HG02610 (cell line): ENCODE results near the gene ADAM19.

Experiments
- ATAC-seq: cut with Tn5 transposase; IDR thresholded peaks from one replicate; pipeline ENCODE4 v1.9.1; 2021; ENCODE audit warnings: mild to moderate bottlenecking, moderate library complexity; ENCODE audit not compliant: unreplicated experiment

ADAM19 gene

GRCh38 chr5:157563929-157564716 lies 11.5 kb downstream of the ADAM19 start:
- no peak for ATAC-seq

DNA sequence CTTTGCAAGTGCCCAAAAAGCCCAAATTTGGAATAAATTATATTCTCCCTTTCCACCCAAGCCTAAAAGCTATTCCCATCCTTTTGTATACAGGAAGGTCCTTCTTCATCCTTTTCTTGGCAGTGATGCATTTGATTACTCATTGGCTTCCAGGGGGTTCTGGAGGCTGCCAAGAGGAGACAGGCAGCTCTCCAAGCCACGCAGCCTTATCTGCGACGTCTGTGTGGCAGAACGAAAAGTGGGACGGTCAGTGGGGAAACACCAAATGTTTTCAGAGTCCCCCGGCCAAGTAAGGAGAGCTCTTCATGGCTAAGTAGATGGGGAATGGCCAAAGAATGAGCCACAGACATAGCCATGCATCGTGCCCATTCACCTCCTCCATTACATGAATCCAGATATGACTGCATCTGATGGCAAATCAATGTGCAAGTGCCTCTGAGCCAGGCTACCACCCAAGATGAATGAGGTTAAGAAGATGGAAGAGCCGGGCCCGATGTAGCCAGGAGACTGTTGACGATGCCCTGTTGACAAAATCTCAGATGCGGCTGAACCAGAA lies 12.1 kb downstream of the ADAM19 start:
- no peak for ATAC-seq

GRCh38 chr5:157562111-157562581 lies 13.4 kb downstream of the ADAM19 start:
- ATAC-seq: no peak

DNA sequence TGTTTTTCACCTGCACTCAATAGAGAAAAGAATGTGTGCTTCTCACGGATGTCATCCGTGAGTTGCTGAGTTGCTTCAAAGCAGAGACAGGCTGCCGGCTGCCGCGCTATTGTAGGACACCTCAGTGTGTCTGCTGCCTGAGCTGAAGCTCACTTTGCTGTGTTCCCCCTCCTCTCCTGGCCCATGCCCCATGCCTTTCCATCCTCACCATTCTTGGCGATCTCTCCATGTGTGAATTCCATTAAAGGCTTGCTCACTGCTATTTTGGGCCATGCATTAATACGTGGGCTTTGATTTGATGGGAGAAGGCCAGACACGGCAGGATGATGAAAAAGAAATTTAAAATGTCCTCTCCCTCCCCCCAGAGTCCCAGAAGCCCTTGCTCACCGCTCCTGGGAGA lies 14.5 kb downstream of the ADAM19 start:
- no peak for ATAC-seq

DNA sequence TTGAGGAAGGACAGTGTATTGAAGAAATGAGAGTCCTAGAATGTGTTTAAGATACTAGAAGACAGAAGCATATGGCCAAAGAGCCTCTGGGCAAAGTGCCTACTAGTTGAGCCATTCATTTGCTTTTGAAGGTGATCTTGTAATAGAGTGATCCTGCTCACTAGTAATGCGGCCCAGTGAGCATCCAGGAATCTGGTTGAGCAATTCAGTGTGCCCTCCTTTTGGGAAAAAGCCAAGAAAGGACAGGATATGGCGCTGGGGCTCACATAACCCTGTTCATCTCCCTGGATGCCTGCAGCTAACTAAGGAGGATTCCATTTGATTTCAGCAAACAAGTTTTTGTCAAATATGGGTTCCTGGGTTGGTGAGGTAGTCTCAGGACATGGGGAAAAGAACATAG lies 16.3 kb downstream of the ADAM19 start:
- ATAC-seq: no peak

- ATAC-seq: no peak
These were observed 16.9 kb downstream of the ADAM19 start for GRCh38 chr5:157558681-157559080.

DNA sequence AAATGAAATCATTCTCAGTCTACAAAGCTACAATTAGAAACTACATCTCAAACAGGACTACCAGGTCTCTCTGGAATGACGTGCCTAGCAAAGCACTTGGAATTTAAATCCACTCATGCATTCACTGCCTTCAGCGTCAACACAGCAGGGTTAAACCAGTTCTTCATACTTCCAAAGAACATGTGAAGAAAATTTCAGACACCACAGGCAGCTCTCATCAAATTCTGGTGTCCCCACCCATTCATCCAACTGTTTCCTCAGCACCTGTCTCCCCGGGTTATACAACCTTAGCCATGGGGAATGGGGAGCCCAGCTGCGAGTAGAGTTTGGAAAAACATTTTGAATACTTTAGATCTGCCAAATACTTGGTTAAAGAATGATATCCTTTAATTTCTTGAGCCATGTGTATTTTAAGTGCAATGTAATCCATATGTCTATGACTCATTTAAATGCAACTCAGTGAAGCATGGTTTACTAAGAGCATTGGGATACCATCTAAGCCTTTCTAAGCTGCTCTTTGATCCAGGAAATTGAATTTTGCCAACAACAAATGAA lies 17.5 kb downstream of the ADAM19 start:
- no peak for ATAC-seq

GRCh38 chr5:157556615-157557418 lies 18.8 kb downstream of the ADAM19 start:
- no peak for ATAC-seq

GRCh38 chr5:157555037-157555640 lies 20.4 kb downstream of the ADAM19 start:
- ATAC-seq: no peak

DNA sequence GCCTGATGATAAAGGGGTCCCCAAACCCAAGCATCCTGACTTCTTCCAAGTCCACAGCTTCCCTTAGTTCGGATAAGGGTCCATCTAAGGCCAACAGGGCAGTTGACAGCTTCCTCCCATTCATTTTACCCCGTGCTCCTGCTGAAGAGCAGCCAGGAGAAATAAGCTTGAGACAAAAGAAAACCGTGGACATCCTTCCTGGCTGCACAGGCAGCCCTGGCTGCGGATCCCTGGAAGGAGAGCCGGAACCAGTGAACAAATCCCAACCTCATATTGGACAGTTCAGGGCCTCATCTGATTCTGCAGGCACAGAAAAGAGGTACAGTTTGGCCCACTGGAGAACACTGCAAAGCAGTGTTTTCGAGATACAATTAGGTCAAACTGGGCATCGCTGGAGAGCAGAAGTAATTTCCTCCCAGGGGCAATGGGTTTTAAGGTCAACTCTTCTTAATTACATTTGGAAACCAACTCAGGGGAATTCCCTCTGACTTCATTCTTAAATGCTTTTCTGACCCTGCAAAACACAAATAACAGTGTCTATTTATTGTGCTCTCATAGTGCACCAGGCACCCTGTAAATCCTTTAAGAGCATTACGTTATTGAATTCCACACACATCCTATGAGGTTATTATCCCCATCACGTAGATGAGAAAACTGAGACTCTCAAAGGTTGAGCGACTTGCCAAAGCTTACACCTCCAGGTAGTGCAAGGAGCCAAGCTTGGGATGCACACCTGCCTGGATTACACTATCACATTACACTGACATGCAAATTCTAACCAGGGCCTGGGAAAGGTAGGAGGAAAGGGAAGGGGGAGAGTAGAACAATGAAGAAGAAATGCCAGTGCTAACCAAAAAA lies 21.2 kb downstream of the ADAM19 start:
- no peak for ATAC-seq

GRCh38 chr5:157552650-157553049 lies 22.9 kb downstream of the ADAM19 start:
- ATAC-seq: no peak

DNA sequence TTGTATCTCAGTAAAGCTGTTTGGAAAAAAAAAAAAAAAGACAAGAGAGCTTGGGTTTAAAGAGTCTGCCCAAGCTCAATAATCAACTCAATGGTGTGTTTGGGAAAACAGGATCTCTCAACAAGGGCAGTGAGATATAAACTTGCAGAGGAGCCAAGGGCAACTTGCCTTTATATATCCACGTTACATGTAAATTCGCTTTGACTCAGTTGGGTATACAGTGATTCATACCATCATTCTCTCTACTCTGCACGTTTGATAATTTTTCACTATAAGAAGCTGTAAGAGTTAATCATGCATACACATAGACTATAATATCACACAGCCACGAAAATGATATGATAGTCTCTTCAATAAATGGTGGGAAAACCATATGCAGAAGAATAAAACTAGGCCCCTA lies 24.9 kb downstream of the ADAM19 start:
- no peak for ATAC-seq

DNA sequence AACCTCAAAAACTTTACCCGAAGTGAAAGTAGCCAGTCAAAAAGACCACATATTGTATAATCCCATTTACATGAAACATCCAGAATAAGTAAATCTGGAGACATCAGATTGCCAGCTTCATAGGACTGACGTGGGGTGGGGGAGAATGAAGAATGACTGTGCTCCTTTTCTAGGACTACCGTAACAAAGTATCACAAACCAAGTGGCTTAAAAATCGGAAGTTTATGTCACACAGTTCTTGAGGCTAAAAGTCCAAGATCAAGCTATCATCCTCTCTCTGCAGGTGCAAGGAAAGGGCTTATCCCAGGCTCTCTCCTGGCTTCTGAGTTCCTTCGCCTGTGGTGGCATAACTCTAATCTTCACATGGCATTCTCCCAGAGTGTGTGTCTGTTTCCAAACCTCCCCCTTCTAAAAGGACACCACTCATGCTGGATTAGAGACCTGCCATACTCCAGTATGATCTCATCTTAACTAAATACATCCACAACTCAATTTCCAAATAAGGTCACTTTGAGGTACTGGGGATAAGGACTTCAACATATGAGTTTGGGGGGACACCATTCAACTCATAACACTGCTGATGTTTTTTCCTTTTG lies 25.5 kb downstream of the ADAM19 start:
- no peak for ATAC-seq

DNA sequence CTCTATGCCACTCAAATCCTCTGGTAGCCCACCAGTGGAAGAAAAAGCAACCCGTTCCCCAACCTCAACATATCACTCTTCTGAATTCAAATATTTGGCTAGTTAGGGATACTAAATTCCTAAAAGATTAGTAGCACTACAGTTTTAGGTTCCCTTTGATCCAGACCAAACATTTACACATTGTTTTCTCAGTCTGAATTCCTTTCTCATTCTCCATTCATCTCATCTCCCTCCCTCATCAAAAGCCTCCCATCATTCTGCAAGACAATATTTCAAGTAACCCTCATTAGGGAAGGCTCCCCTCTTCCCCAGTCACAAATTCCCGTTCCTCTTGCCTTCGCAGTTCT lies 26.3 kb downstream of the ADAM19 start:
- ATAC-seq: no peak

DNA sequence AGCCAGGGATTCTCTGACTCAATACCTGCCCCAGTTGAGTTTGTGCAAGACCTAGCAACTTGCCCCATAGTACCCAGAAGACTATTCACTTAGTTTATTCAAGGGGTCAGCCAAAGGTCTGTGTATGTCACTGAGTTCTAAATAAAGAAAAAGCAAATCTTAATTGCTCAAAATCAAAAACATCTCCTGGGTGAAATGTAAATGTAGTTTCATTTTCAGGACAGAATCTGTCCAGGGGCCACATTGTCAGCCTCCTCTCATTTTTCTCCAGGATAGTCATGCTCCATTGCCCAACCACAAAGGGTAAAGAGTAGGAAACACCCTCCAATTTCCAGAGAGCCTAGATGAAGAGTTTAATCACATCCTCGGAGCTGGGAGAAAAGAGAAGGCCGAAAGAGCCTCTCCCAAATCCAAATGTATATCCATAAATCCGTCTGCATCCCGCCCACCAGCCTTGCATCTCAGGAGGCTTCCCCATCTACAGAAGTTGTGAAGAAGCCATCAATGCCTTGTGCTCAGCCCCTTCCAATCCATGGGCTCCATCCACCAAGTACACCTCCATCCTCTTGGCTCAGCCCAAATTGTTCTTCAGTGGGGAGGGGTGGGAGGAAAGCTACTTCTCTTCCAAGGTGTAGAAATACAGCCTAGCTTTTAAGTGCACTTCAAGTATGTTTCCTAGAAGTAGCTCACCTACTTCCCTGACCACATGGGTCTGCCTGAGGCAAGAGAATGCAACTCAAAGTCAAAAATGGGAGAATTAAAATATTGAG lies 26.9 kb downstream of the ADAM19 start:
- ATAC-seq: no peak

DNA sequence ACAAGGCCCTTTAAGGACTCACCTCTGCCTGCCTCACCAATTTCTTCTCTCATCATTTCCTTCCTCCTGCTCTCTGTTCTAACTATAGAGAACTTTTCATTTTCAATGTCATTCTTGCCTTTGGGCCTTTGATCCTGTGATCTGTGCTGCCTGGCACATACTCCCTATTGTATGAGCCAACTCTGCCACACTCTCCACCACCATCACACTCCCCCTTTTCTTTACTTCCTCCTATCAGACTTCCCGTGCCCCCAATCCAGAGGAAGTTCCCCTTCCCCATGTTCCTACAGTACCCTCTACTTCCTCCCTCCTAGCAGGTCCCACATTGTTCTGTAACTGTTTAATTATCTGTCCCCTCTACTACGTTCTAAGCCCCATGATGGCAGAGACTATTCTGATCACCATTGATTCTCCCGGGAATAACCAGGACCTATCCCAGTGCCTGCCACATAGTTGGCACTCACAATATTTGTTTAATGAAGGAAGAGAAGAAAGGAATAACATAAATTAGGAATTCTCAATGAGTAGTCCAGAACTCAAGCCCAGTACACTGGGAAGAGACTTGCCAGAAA lies 27.5 kb downstream of the ADAM19 start:
- no peak for ATAC-seq

DNA sequence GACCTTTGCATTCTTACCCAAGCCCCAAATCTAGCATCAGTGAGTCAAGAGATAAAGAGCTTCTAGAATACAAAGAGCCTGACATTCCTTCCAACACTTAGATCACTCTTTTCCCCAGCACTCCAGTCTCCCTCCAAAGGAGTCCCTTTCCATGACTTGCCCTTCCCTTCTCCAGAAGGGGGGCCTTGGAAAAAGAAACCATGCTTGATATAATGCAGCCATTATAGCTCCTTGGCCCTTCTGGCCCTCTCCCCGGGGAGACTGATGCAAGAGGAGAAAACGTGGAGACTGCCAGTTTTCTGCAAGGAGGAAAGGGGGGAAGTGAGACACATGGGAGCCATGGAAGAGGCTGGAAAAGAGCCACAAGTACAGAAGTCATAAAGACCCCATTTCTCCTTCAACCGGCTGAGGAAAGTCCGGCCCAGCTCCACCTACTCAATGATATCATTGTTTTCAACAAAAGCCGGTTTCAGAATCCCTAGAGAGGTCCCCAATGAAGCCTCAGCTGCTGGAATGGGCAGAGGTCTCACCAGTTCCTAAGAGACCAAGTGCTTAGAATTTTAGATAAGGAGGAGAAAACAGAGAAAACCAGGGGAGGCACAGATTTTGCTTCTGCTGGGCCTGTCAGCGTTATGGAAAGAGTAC lies 29.0 kb downstream of the ADAM19 start:
- ATAC-seq: no peak

GRCh38 chr5:157545610-157546310 lies 29.8 kb downstream of the ADAM19 start:
- no peak for ATAC-seq
